B cell (primary cell): ENCODE data around the gene MYH11. TPM values are rescaled to one million over a fixed set of nuclear protein-coding genes. Genes with fewer than 3 reads are reported as not detected.
A peak's percentile ranks its signal among the peaks of the same experiment; 100 is the strongest.

Source experiments
- ATAC-seq: fragments of 200-7000 bp; cut with Tn5 transposase; one replicate; pipeline ENCODE4 v1.10.0; 2021; ENCODE audit warnings: low read depth, mild to moderate bottlenecking, moderate number of reproducible peaks, moderate library complexity
- CTCF ChIA-PET: fragments of 350-600 bp; sonication (Branson Sonifier 250); formaldehyde crosslinking; loops from one replicate; lab custom pipeline; 2021; ENCODE audit warnings: antibody characterized with exemption, inconsistent platforms; lab: Charles Lee
- POLR2A ChIA-PET: fragments of 350-600 bp; sonication (Branson Sonifier 250); formaldehyde crosslinking; loops from one replicate; lab custom pipeline; 2021; ENCODE audit warnings: antibody characterized with exemption; lab: Charles Lee
- DNase-seq: peaks from one replicate; pipeline ENCODE4 v3.0.0; 2013
- H2AFZ ChIP-seq: 2 replicates; pipeline ENCODE4 v1.6.1; 2012; ENCODE audit warnings: mild to moderate bottlenecking, low read depth, low read length; ENCODE audit not compliant: insufficient read depth, poor library complexity, severe bottlenecking
- H3K27ac ChIP-seq, 2 donors: 1 replicate in 1 of 2; 2 replicates in 1 of 2; pipeline ENCODE4 v1.5.1; 2012 to 2013; ENCODE audit warnings: low read length in 2 of 2, mild to moderate bottlenecking in 2 of 2, moderate library complexity in 1 of 2
- H3K27me3 ChIP-seq, 4 experiments: fragments of 200-600 bp in 1 of 4; sonication (generic) in 1 of 4; replicated peaks in 1 of 4; 1 replicate in 2 of 4; 2 replicates in 2 of 4; pipeline versions ENCODE4 v1.6.1 to v1.7.0; 2013 to 2016; ENCODE audit warnings: low read length in 3 of 4, mild to moderate bottlenecking in 2 of 4, mixed read lengths in 1 of 4, moderate library complexity in 1 of 4; ENCODE audit not compliant: insufficient read depth in 4 of 4, control insufficient read depth in 3 of 4; ENCODE audit errors: control extremely low read depth in 1 of 4
- H3K36me3 ChIP-seq, 2 experiments: replicated peaks in 1 of 2; 1 replicate in 1 of 2; 2 replicates in 1 of 2; pipeline versions ENCODE4 v1.6.1 to v1.7.1; 2013; ENCODE audit warnings: low read length in 1 of 2; ENCODE audit not compliant: insufficient read depth in 2 of 2, control insufficient read depth in 1 of 2; ENCODE audit errors: control extremely low read depth in 1 of 2, extremely low read depth in 1 of 2
- H3K4me1 ChIP-seq, 2 donors: fragments of 200-600 bp in 1 of 2; sonication (generic) in 1 of 2; 1 replicate in 1 of 2; 2 replicates in 1 of 2; pipeline versions ENCODE4 v1.5.1 to v1.6.1; 2013 to 2017; ENCODE audit warnings: low read length in 2 of 2; ENCODE audit not compliant: control insufficient read depth in 2 of 2, insufficient read depth in 2 of 2
- H3K4me2 ChIP-seq: replicated peaks from 2 replicates; pipeline ENCODE3; 2012; ENCODE audit warnings: mild to moderate bottlenecking, low read depth, low read length; ENCODE audit not compliant: poor library complexity, severe bottlenecking
- H3K4me3 ChIP-seq, 5 experiments: fragments of 200-600 bp in 1 of 5; sonication (generic) in 1 of 5; 1 replicate in 3 of 5; 2 replicates in 2 of 5; pipeline versions ENCODE4 v1.5.1 to v1.7.0; 2011 to 2016; ENCODE audit warnings: low read length in 4 of 5, mild to moderate bottlenecking in 4 of 5, low read depth in 2 of 5, control low read depth in 1 of 5, moderate library complexity in 1 of 5; ENCODE audit not compliant: insufficient read depth in 1 of 5; ENCODE audit errors: control extremely low read depth in 1 of 5, extremely low read depth in 1 of 5
- H3K79me2 ChIP-seq: fragments of 200-600 bp; sonication (generic); one replicate; pipeline ENCODE4 v1.6.0; 2016; ENCODE audit warnings: low read length; ENCODE audit not compliant: control insufficient read depth, insufficient read depth
- H3K9ac ChIP-seq: fragments of 200-600 bp; sonication (generic); 2 replicates; pipeline ENCODE4 v1.6.1; 2017; ENCODE audit warnings: mild to moderate bottlenecking, low read length, moderate library complexity
- H3K9me3 ChIP-seq, 3 donors: one replicate each; pipeline versions ENCODE4 v1.6.1 to v1.7.1; 2013; ENCODE audit warnings: low read length in 2 of 3; ENCODE audit not compliant: control insufficient read depth in 2 of 3, insufficient read depth in 1 of 3; ENCODE audit errors: control extremely low read depth in 1 of 3
- H4K20me1 ChIP-seq: 2 replicates; pipeline ENCODE4 v1.6.0; 2012; ENCODE audit warnings: mild to moderate bottlenecking, low read length; ENCODE audit not compliant: insufficient read depth, control insufficient read depth, poor library complexity, severe bottlenecking
- H3K27ac Mint-ChIP-seq: one replicate; pipeline ENCODE4 v1.8.0; 2021; ENCODE audit warnings: mixed read lengths
- H3K27me3 Mint-ChIP-seq: one replicate; pipeline ENCODE4 v1.8.0; 2021; ENCODE audit warnings: mixed read lengths
- H3K4me1 Mint-ChIP-seq: one replicate; pipeline ENCODE4 v1.8.0; 2021; ENCODE audit warnings: mixed read lengths
- H3K4me3 Mint-ChIP-seq: one replicate; pipeline ENCODE4 v1.8.0; 2021; ENCODE audit warnings: mixed read lengths
- H3K9me3 Mint-ChIP-seq: one replicate; pipeline ENCODE4 v1.8.0; 2022; ENCODE audit warnings: mixed read lengths; ENCODE audit not compliant: insufficient read depth
- EZH2 ChIP-seq: IDR thresholded peaks from 2 replicates; pipeline ENCODE4 v1.6.1; 2012; ENCODE audit warnings: borderline replicate concordance, low read depth, mild to moderate bottlenecking, moderate library complexity, low read length; ENCODE audit not compliant: insufficient read depth, poor library complexity, severe bottlenecking
- WGBS: methylation state at CpG from one replicate; pipeline ENCODE4 v1.1.5; 2013; ENCODE audit warnings: missing lambda C conversion rate; ENCODE audit not compliant: insufficient coverage; 5-methylcytosine and 5-hydroxymethylcytosine counted together
- intact Hi-C: fragments of 100-400 bp; cut with micrococcal nuclease; formaldehyde crosslinking; loops from one replicate; pipeline ENCODE4 v1.10.0; 2022
- polyA plus RNA-seq: library from polyadenylated mRNA; depleted of rRNA; stranded (reverse); fragments of >200 nt; gene quantifications from 2 replicates; pipeline ENCODE4 v1.2.3, GENCODE V29; 2012
- total RNA-seq, 2 donors: library from RNA; stranded (reverse); fragments of 120-200 nt in 1 of 2; gene quantifications; 1 replicate in 1 of 2; 2 replicates in 1 of 2; pipeline versions ENCODE4 v1.2.3 to v1.2.4, GENCODE V29; 2013 to 2022
- TF ChIP-seq, protein P1 (sequence below): fragments of 200-600 bp; IDR thresholded peaks from one replicate; pipeline ENCODE4 v1.8.0; 2022; ENCODE audit warnings: antibody characterized with exemption, mild to moderate bottlenecking

MYH11 gene
- total and polyA plus RNA-seq, 2 donors (not counting 1 experiment from before 2014, with no cell fraction given): 0.05 to 0.16 TPM

GRCh38 chr16:15705064-15705565 is 151.7 kb downstream of the MYH11 start:
- Histone ChIP-seq H3K4me2 (no peak overlapping the region), H3K27ac (no peak overlapping the region), H3K9ac (no peak overlapping the region), H3K27me3 (no peaks in the 10 kb centered on the region), H4K20me1 (peaks cover 20% of the 10 kb centered on the region), H3K4me3 (no peak overlapping the region), H3K36me3 (peaks cover 0 to 34% of the 10 kb centered on the region in 2 experiments), H2AFZ (no peak overlapping the region), H3K4me1 (no peaks in the 10 kb centered on the region), H3K79me2 (peaks cover 14% of the 10 kb centered on the region), H3K9me3 (no peaks in the 10 kb centered on the region)
- no peak overlapping the region for H3K27ac Mint-ChIP-seq
- TF ChIP-seq, protein P1, sequence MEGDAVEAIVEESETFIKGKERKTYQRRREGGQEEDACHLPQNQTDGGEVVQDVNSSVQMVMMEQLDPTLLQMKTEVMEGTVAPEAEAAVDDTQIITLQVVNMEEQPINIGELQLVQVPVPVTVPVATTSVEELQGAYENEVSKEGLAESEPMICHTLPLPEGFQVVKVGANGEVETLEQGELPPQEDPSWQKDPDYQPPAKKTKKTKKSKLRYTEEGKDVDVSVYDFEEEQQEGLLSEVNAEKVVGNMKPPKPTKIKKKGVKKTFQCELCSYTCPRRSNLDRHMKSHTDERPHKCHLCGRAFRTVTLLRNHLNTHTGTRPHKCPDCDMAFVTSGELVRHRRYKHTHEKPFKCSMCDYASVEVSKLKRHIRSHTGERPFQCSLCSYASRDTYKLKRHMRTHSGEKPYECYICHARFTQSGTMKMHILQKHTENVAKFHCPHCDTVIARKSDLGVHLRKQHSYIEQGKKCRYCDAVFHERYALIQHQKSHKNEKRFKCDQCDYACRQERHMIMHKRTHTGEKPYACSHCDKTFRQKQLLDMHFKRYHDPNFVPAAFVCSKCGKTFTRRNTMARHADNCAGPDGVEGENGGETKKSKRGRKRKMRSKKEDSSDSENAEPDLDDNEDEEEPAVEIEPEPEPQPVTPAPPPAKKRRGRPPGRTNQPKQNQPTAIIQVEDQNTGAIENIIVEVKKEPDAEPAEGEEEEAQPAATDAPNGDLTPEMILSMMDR: no peak
- TF ChIP-seq EZH2: no peak
- ATAC-seq (no peak), DNase-seq (no peak)
- ChIA-PET POLR2A (no interaction called here), CTCF (interaction anchor here (0.8 to 3.2 kb wide), 17 partner anchors 8 to 281 kb away, joined by 3 to 22 read pairs (median 4); no protein-coding TSS in a partner anchor)
- intact Hi-C loops: loop anchor here (2.0 kb wide), 1 partner anchor 270 kb away; the partner anchor contains the start of gene BMERB1
- H3K4me1 Mint-ChIP-seq: peaks cover 6% of the 10 kb centered on the region
- no peak overlapping the region for H3K4me3 Mint-ChIP-seq
- no peaks in the 10 kb centered on the region for H3K27me3 Mint-ChIP-seq
- 45% methylated on average over 3 of the region's 8 CpGs for WGBS
- H3K9me3 Mint-ChIP-seq: no peaks in the 10 kb centered on the region

- peaks cover 12% of the 10 kb centered on the region for H3K79me2 ChIP-seq
- H4K20me1 ChIP-seq: peaks cover 20% of the 10 kb centered on the region
- H3K4me1 Mint-ChIP-seq: peaks cover 6% of the 10 kb centered on the region
- peaks cover 0 to 39% of the 10 kb centered on the region in 2 experiments for H3K36me3 ChIP-seq
- ATAC-seq (peak; percentile 72), DNase-seq (peak; percentile 76)
- no peaks in the 10 kb centered on the region for H3K9me3 Mint-ChIP-seq
- H3K27me3 Mint-ChIP-seq: no peaks in the 10 kb centered on the region
- H2AFZ ChIP-seq: no peak overlapping the region
- 64% methylated on average over 7 of the region's 8 CpGs for WGBS
- CTCF ChIA-PET: interaction anchor here (0.8 to 3.2 kb wide), 16 partner anchors 8 to 280 kb away, joined by 3 to 22 read pairs (median 4); no protein-coding TSS in a partner anchor
- H3K4me2 ChIP-seq: no peak overlapping the region
- H3K27me3 ChIP-seq: no peaks in the 10 kb centered on the region
- H3K4me1 ChIP-seq: no peaks in the 10 kb centered on the region
- no peak overlapping the region for H3K27ac ChIP-seq
- no peak overlapping the region for H3K27ac Mint-ChIP-seq
- H3K9ac ChIP-seq: no peak overlapping the region
- H3K4me3 ChIP-seq: no peak overlapping the region
- no peak for TF ChIP-seq EZH2
- TF ChIP-seq, protein P1: peak; percentile 92
- no peaks in the 10 kb centered on the region for H3K9me3 ChIP-seq
- POLR2A ChIA-PET: no interaction called here
- intact Hi-C loops: loop anchor here (1.0 to 5.0 kb wide), 3 partner anchors 62 to 423 kb away; partner anchors contain the start of genes BMERB1 and MARF1
- H3K4me3 Mint-ChIP-seq: no peak overlapping the region
Measured at GRCh38 chr16:15704545-15704987, 152.3 kb downstream of the MYH11 start.
